OCI-LY7 (cell line): Measurements from ENCODE around the gene ARHGAP24. TPM values are rescaled to one million over a fixed set of nuclear protein-coding genes. Genes with fewer than 3 reads are reported as not detected.

Source experiments
- BruUV-seq: library from RNA; stranded (reverse); fragments of 400-500 nt; replicated peaks from 2 replicates; lab custom pipeline; 2021; lab: Mats Ljungman, UMichigan
- CTCF ChIA-PET: fragments of 300-600 bp; sonication (Branson Sonifier 250); formaldehyde crosslinking; loops from one replicate; lab custom pipeline; 2022; ENCODE audit warnings: antibody characterized with exemption; ENCODE audit not compliant: unreplicated experiment; lab: Charles Lee
- POLR2A ChIA-PET: fragments of 300-600 bp; sonication (Branson Sonifier 250); formaldehyde crosslinking; loops from one replicate; lab custom pipeline; 2022; ENCODE audit warnings: antibody characterized with exemption; lab: Charles Lee
- DNase-seq: peaks from one replicate; pipeline ENCODE4 v3.0.0-alpha.2; 2015; ENCODE audit warnings: low spot score
- H2AFZ ChIP-seq: fragments of 200-600 bp; sonication (generic), shearing (Covaris generic); 2 replicates; pipeline ENCODE4 v1.6.1; 2014; ENCODE audit warnings: mild to moderate bottlenecking, antibody characterized with exemption, low read length, moderate library complexity
- H3K27ac ChIP-seq: fragments of 200-600 bp; sonication (generic); 2 replicates; pipeline ENCODE4 v1.5.1; 2014; ENCODE audit warnings: mixed run types, low read depth, mild to moderate bottlenecking, moderate library complexity, low read length, inconsistent platforms; ENCODE audit not compliant: poor library complexity, severe bottlenecking
- H3K36me3 ChIP-seq: fragments of 200-600 bp; sonication (generic); 2 replicates; pipeline ENCODE4 v1.6.1; 2014; ENCODE audit warnings: mild to moderate bottlenecking, antibody characterized with exemption, low read length, moderate library complexity, mixed read lengths; ENCODE audit not compliant: insufficient read depth
- H3K4me1 ChIP-seq: fragments of 200-600 bp; sonication (generic); 2 replicates; pipeline ENCODE4 v1.5.1; 2014; ENCODE audit warnings: mild to moderate bottlenecking, low read length; ENCODE audit not compliant: insufficient read depth, poor library complexity, severe bottlenecking
- H3K4me2 ChIP-seq: fragments of 200-600 bp; sonication (generic); 2 replicates; pipeline ENCODE4 v1.6.1; 2014; ENCODE audit warnings: mild to moderate bottlenecking, low read length
- H3K4me3 ChIP-seq: fragments of 200-600 bp; sonication (generic); 2 replicates; pipeline ENCODE4 v1.5.1; 2014; ENCODE audit warnings: mild to moderate bottlenecking, low read depth, low read length; ENCODE audit not compliant: poor library complexity, severe bottlenecking
- H3K79me2 ChIP-seq: fragments of 200-600 bp; sonication (generic); 2 replicates; pipeline ENCODE4 v1.6.1; 2016; ENCODE audit warnings: low read depth, mild to moderate bottlenecking, low read length, moderate library complexity, mixed read lengths; ENCODE audit not compliant: insufficient read depth
- H3K9me2 ChIP-seq: fragments of 200-600 bp; sonication (generic); 2 replicates; pipeline ENCODE4 v1.6.1; 2016; ENCODE audit warnings: mild to moderate bottlenecking, low read length, mixed read lengths; ENCODE audit not compliant: insufficient read depth
- H3K9me3 ChIP-seq: fragments of 200-600 bp; sonication (generic); 2 replicates; pipeline ENCODE4 v1.6.1; 2014; ENCODE audit warnings: mild to moderate bottlenecking, mixed run types, low read length, mixed read lengths
- H4K20me1 ChIP-seq: fragments of 200-600 bp; sonication (generic); 2 replicates; pipeline ENCODE4 v1.6.1; 2014; ENCODE audit warnings: mild to moderate bottlenecking, antibody characterized with exemption, low read length, moderate library complexity, mixed read lengths; ENCODE audit not compliant: insufficient read depth
- EZH2phosphoT487 ChIP-seq: fragments of 200-600 bp; sonication (generic); IDR thresholded peaks from 2 replicates; pipeline ENCODE4 v1.6.1; 2018; ENCODE audit warnings: low read depth, borderline replicate concordance, mild to moderate bottlenecking, mixed run types, antibody characterized with exemption, low read length, moderate library complexity, mixed read lengths
- intact Hi-C: fragments of 100-400 bp; cut with micrococcal nuclease; formaldehyde crosslinking; loops from one replicate; pipeline ENCODE4 v1.10.0; 2022; ENCODE audit not compliant: unreplicated experiment
- total RNA-seq, 2 experiments: library from RNA; depleted of rRNA in 1 of 2; stranded (reverse); fragments of >200 nt in 1 of 2; shearing (Covaris generic) in 1 of 2; gene quantifications; 2 replicates each; pipeline ENCODE4 v1.2.3, GENCODE V29; 2014 to 2022
- TF ChIP-seq, protein P1 (sequence below): fragments of 200-600 bp; sonication (generic); conservative IDR thresholded peaks from 2 replicates; pipeline ENCODE4 v1.5.1; 2014; ENCODE audit warnings: mild to moderate bottlenecking, antibody characterized with exemption, low read length, moderate library complexity, mixed read lengths

Gene ARHGAP24
- total RNA-seq, 2 experiments from 2014 or later = 0.88 to 4.4 TPM

DNA sequence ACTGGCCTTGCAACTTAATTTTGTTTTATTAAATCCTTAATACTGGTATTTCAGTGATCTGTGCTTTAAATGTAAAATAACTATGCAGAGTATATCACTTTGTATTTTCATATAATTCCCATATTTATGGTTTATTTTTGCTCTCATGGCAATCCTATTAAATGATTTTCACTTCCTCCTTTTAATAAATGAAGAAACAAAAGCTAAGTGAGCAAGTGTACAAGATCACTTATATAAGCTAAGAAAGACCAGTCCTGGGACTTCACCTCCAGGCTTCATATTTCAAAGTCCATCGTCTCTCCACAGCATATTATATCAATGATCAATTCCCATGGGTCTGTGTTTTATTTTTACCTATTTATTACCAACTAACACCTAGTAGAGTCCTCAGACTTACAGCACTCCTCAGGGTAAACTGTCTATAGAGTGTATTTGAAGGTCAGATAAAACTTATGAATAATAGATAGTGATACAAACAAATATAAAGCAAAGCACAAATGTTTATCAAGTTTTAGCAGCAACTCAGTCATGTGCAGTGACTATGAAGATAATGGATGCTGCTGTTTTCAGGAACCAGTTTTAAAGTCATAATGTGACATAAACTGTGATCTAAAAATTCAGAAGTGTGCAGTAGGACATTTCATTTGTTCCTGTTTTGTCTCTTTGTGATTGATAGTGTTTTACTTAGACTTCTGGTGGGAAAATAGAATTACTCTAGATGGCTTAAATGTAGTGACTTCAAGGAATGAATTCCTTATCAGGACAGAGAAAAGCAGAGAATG is 56.8 kb downstream of the ARHGAP24 start:
- no TSS peak for BruUV-seq
- POLR2A ChIA-PET = interaction anchor here (0.7 to 0.9 kb wide), 2 partner anchors 13 to 26 kb away, joined by 3 read pairs; no protein-coding TSS in a partner anchor
- intact Hi-C loops = no loop called here
- no peak overlapping the region for H3K27ac ChIP-seq
- no peak for TF ChIP-seq EZH2phosphoT487
- TF ChIP-seq, protein P1, sequence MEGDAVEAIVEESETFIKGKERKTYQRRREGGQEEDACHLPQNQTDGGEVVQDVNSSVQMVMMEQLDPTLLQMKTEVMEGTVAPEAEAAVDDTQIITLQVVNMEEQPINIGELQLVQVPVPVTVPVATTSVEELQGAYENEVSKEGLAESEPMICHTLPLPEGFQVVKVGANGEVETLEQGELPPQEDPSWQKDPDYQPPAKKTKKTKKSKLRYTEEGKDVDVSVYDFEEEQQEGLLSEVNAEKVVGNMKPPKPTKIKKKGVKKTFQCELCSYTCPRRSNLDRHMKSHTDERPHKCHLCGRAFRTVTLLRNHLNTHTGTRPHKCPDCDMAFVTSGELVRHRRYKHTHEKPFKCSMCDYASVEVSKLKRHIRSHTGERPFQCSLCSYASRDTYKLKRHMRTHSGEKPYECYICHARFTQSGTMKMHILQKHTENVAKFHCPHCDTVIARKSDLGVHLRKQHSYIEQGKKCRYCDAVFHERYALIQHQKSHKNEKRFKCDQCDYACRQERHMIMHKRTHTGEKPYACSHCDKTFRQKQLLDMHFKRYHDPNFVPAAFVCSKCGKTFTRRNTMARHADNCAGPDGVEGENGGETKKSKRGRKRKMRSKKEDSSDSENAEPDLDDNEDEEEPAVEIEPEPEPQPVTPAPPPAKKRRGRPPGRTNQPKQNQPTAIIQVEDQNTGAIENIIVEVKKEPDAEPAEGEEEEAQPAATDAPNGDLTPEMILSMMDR = no peak
- H3K4me3 ChIP-seq = no peak overlapping the region
- H4K20me1 ChIP-seq = no peaks in the 10 kb centered on the region
- no peaks in the 10 kb centered on the region for H3K4me1 ChIP-seq
- no peaks in the 10 kb centered on the region for H3K9me2 ChIP-seq
- H3K79me2 ChIP-seq = no peaks in the 10 kb centered on the region
- no peaks in the 10 kb centered on the region for H3K9me3 ChIP-seq
- no peak for DNase-seq
- no peak overlapping the region for H2AFZ ChIP-seq
- H3K36me3 ChIP-seq = no peaks in the 10 kb centered on the region
- CTCF ChIA-PET = no interaction called here
- H3K4me2 ChIP-seq = no peak overlapping the region

- Histone ChIP-seq H3K4me3 (no peak overlapping the region), H3K9me3 (no peaks in the 10 kb centered on the region), H3K79me2 (no peaks in the 10 kb centered on the region), H2AFZ (no peak overlapping the region), H3K9me2 (no peaks in the 10 kb centered on the region), H3K4me2 (no peak overlapping the region), H3K36me3 (no peaks in the 10 kb centered on the region), H3K4me1 (no peaks in the 10 kb centered on the region), H4K20me1 (no peaks in the 10 kb centered on the region), H3K27ac (no peak overlapping the region)
- DNase-seq = no peak
- BruUV-seq = no TSS peak
- intact Hi-C loops = no loop called here
- ChIA-PET CTCF (no interaction called here), POLR2A (interaction anchor here (0.7 to 1.2 kb wide), 5 partner anchors 9 to 47 kb away, joined by 3 to 5 read pairs (median 3); no protein-coding TSS in a partner anchor)
- TF ChIP-seq EZH2phosphoT487 = no peak
- TF ChIP-seq, protein P1 = no peak
Observed at GRCh38 chr4:85534120-85534519, 59.2 kb downstream of the ARHGAP24 start.

GRCh38 chr4:85543832-85544231 is 68.9 kb downstream of the ARHGAP24 start:
- Histone ChIP-seq H3K4me2 (no peak overlapping the region), H3K79me2 (no peaks in the 10 kb centered on the region), H3K27ac (no peak overlapping the region), H3K4me1 (no peaks in the 10 kb centered on the region), H3K9me3 (no peaks in the 10 kb centered on the region), H2AFZ (no peak overlapping the region), H4K20me1 (no peaks in the 10 kb centered on the region), H3K36me3 (no peaks in the 10 kb centered on the region), H3K4me3 (no peak overlapping the region), H3K9me2 (no peaks in the 10 kb centered on the region)
- no peak for DNase-seq
- intact Hi-C loops = loop anchor here (10.0 kb wide), 1 partner anchor 399 kb away; no protein-coding TSS in a partner anchor
- ChIA-PET POLR2A (interaction anchor here (0.7 to 1.4 kb wide), 5 partner anchors 8 to 17 kb away, joined by 3 to 4 read pairs (median 4); no protein-coding TSS in a partner anchor), CTCF (no interaction called here)
- BruUV-seq = no TSS peak
- TF ChIP-seq EZH2phosphoT487 = no peak
- TF ChIP-seq, protein P1 = no peak
